Measurements from ENCODE around the gene ITIH5. TPM values are rescaled to one million over a fixed set of nuclear protein-coding genes. Genes with fewer than 3 reads are reported as not detected.

Gene ITIH5
- total and polyA plus RNA-seq, 2 donors (not counting 1 experiment from before 2014, with no cell fraction given): not detected

GRCh38 chr10:7704071-7705016, 37.6 kb upstream of the ITIH5 start:
- no peak overlapping the region for H2AFZ ChIP-seq (ENCODE audit: insufficient read depth, low read depth, low read length, poor library complexity, severe bottlenecking)
- no peak overlapping the region for H3K4me3 ChIP-seq (ENCODE audit: control extremely low read depth in 1 of 5, extremely low read depth in 1 of 5, insufficient read depth in 1 of 5, low read depth in 2 of 5, low read length in 4 of 5)
- Mint-ChIP-seq H3K27ac (no peak overlapping the region), H3K9me3 (ENCODE audit: insufficient read depth) (no peaks in the 10 kb centered on the region), H3K4me3 (no peak overlapping the region), H3K27me3 (peaks cover 56% of the 10 kb centered on the region), H3K4me1 (no peaks in the 10 kb centered on the region)
- H3K4me2 ChIP-seq (replicated peaks; ENCODE audit: low read depth, low read length, poor library complexity, severe bottlenecking): no peak overlapping the region
- no peaks in the 10 kb centered on the region for H3K4me1 ChIP-seq (ENCODE audit: control insufficient read depth in 2 of 2, insufficient read depth in 2 of 2, low read length in 2 of 2)
- 92% methylated on average over 2 of the region's 8 CpGs for WGBS (ENCODE audit: insufficient coverage)
- POLR2A ChIA-PET: no interaction called here
- H3K9me3 ChIP-seq (ENCODE audit: control extremely low read depth in 1 of 3, control insufficient read depth in 2 of 3, insufficient read depth in 1 of 3, low read length in 2 of 3): no peaks in the 10 kb centered on the region
- H4K20me1 ChIP-seq (ENCODE audit: control insufficient read depth, insufficient read depth, low read length, poor library complexity, severe bottlenecking): no peaks in the 10 kb centered on the region
- no peak overlapping the region for H3K27ac ChIP-seq (ENCODE audit: low read length in 2 of 2)
- intact Hi-C loops (cut with micrococcal nuclease): no loop called here
- CTCF ChIA-PET: interaction anchor here (1.9 kb wide), 1 partner anchor 17 kb away, joined by 4 read pairs; no protein-coding TSS in a partner anchor
- DNase-seq (no peak), ATAC-seq (ENCODE audit: low read depth) (no peak)
- H3K79me2 ChIP-seq (ENCODE audit: control insufficient read depth, insufficient read depth, low read length): no peaks in the 10 kb centered on the region
- no peak for TF ChIP-seq EZH2 (IDR thresholded peaks at IDR 0.05; ENCODE audit: borderline replicate concordance, insufficient read depth, low read depth, low read length, poor library complexity, severe bottlenecking)
- TF ChIP-seq CTCF (IDR thresholded peaks at IDR 0.05): no peak
- peaks cover 0 to 4% (median 2%) of the 10 kb centered on the region in 4 experiments for H3K27me3 ChIP-seq (replicated peaks in 1 of 4; ENCODE audit: control extremely low read depth in 1 of 4, control insufficient read depth in 3 of 4, insufficient read depth in 4 of 4, low read length in 3 of 4)
- no peaks in the 10 kb centered on the region for H3K36me3 ChIP-seq (replicated peaks in 1 of 2; ENCODE audit: control extremely low read depth in 1 of 2, control insufficient read depth in 1 of 2, extremely low read depth in 1 of 2, insufficient read depth in 2 of 2, low read length in 1 of 2)
- H3K9ac ChIP-seq (ENCODE audit: low read length): no peak overlapping the region

- no peak within 1 kb of the TSS for H3K4me3 ChIP-seq (ENCODE audit: control extremely low read depth in 1 of 5, extremely low read depth in 1 of 5, insufficient read depth in 1 of 5, low read depth in 2 of 5, low read length in 4 of 5)
- DNase-seq: no peak
- TF ChIP-seq CTCF (IDR thresholded peaks at IDR 0.05) (no peak), EZH2 (IDR thresholded peaks at IDR 0.05; ENCODE audit: borderline replicate concordance, insufficient read depth, low read depth, low read length, poor library complexity, severe bottlenecking) (no peak)
- H3K9me3 Mint-ChIP-seq (ENCODE audit: insufficient read depth): no peaks in the 10 kb centered on the region
- H4K20me1 ChIP-seq (ENCODE audit: control insufficient read depth, insufficient read depth, low read length, poor library complexity, severe bottlenecking): no peaks in the 10 kb centered on the region
- no peaks in the 10 kb centered on the region for H3K4me1 Mint-ChIP-seq
- intact Hi-C loops (cut with micrococcal nuclease): no loop called here
- CTCF ChIA-PET: interaction anchor here (1.9 kb wide), 1 partner anchor 16 kb away, joined by 4 read pairs; no protein-coding TSS in a partner anchor
- no peak within 1 kb of the TSS for H3K27ac Mint-ChIP-seq
- H3K4me2 ChIP-seq (replicated peaks; ENCODE audit: low read depth, low read length, poor library complexity, severe bottlenecking): no peak within 1 kb of the TSS
- H3K36me3 ChIP-seq (replicated peaks in 1 of 2; ENCODE audit: control extremely low read depth in 1 of 2, control insufficient read depth in 1 of 2, extremely low read depth in 1 of 2, insufficient read depth in 2 of 2, low read length in 1 of 2): no peaks in the 10 kb centered on the region
- H3K9ac ChIP-seq (ENCODE audit: low read length): no peak within 1 kb of the TSS
- H2AFZ ChIP-seq (ENCODE audit: insufficient read depth, low read depth, low read length, poor library complexity, severe bottlenecking): no peak within 1 kb of the TSS
- H3K4me1 ChIP-seq (ENCODE audit: control insufficient read depth in 2 of 2, insufficient read depth in 2 of 2, low read length in 2 of 2): no peaks in the 10 kb centered on the region
- 82% methylated on average over 2 of the region's 4 CpGs for WGBS (ENCODE audit: insufficient coverage)
- peaks cover 57% of the 10 kb centered on the region for H3K27me3 Mint-ChIP-seq
- POLR2A ChIA-PET: no interaction called here
- H3K4me3 Mint-ChIP-seq: no peak within 1 kb of the TSS
- H3K79me2 ChIP-seq (ENCODE audit: control insufficient read depth, insufficient read depth, low read length): no peaks in the 10 kb centered on the region
- H3K27me3 ChIP-seq (replicated peaks in 1 of 4; ENCODE audit: control extremely low read depth in 1 of 4, control insufficient read depth in 3 of 4, insufficient read depth in 4 of 4, low read length in 3 of 4): peaks cover 0 to 3% (median 0%) of the 10 kb centered on the region in 4 experiments
- ATAC-seq (ENCODE audit: low read depth): no peak
- no peak within 1 kb of the TSS for H3K27ac ChIP-seq (ENCODE audit: low read length in 2 of 2)
- H3K9me3 ChIP-seq (ENCODE audit: control extremely low read depth in 1 of 3, control insufficient read depth in 2 of 3, insufficient read depth in 1 of 3, low read length in 2 of 3): no peaks in the 10 kb centered on the region
These were observed 36.4 kb upstream of the ITIH5 start, which contains the start of gene ITIH2 for GRCh38 chr10:7703140-7703539. Gene ITIH2, plus strand, starts transcription at chr10:7703316. Its CDS starts 119 bp downstream, at chr10:7703435.
